Right atrium auricular region (tissue), 2 donors: ENCODE data around the gene TMEM233. TPM values are rescaled to one million over a fixed set of nuclear protein-coding genes. Genes with fewer than 3 reads are reported as not detected.
"Not testable (repeated sequence)": the region's sequence is repeated elsewhere in the genome, so short reads cannot be mapped to it uniquely, and the experiment has no call there.

Experiments
- DNase-seq: peaks from one replicate; pipeline ENCODE4 v3.0.0-alpha.2; 2019; ENCODE audit warnings: low spot score
- H3K27ac ChIP-seq, 2 donors: fragments of 200-600 bp; sonication (generic); 1 replicate in 1 of 2; 2 replicates in 1 of 2; pipeline ENCODE4 v1.5.1; 2016 to 2019
- H3K27me3 ChIP-seq, 2 donors: fragments of 200-600 bp; sonication (generic); one replicate each; pipeline versions ENCODE4 v1.5.1 to v1.6.0; 2017 to 2019
- H3K36me3 ChIP-seq: fragments of 200-600 bp; sonication (generic); one replicate; pipeline ENCODE4 v1.5.1; 2016
- H3K4me1 ChIP-seq, 2 donors: fragments of 200-600 bp; sonication (generic); one replicate each; pipeline versions ENCODE4 v1.5.1 to v1.6.0; 2017 to 2019
- H3K4me3 ChIP-seq, 2 donors: fragments of 200-600 bp; sonication (generic); 1 replicate in 1 of 2; 2 replicates in 1 of 2; pipeline ENCODE4 v1.5.1; 2017 to 2019; ENCODE audit warnings: mild to moderate bottlenecking in 1 of 2, moderate library complexity in 1 of 2
- H3K9me3 ChIP-seq, 2 donors: fragments of 200-600 bp; sonication (generic); one replicate each; pipeline ENCODE4 v1.5.1; 2019
- total RNA-seq, 2 donors: library from RNA; depleted of rRNA; stranded (reverse); fragments of >200 nt; gene quantifications; one replicate each; pipeline ENCODE4 v1.1.0, GENCODE V29; 2016
- TF ChIP-seq, protein P1 (sequence below), 2 donors: fragments of 200-600 bp; sonication (generic); IDR thresholded peaks; one replicate each; pipeline ENCODE4 v1.5.1; 2019; ENCODE audit warnings: antibody characterized with exemption in 2 of 2

Gene TMEM233
- total RNA-seq, 2 donors from 2014 or later = 0.11 to 0.28 TPM

- H3K4me1 ChIP-seq = no peaks in the 10 kb centered on the region
- H3K27me3 ChIP-seq = no peaks in the 10 kb centered on the region
- H3K36me3 ChIP-seq = no peaks in the 10 kb centered on the region
- no peak overlapping the region for H3K27ac ChIP-seq
- DNase-seq = no peak
- H3K4me3 ChIP-seq = no peak overlapping the region
- TF ChIP-seq, protein P1, sequence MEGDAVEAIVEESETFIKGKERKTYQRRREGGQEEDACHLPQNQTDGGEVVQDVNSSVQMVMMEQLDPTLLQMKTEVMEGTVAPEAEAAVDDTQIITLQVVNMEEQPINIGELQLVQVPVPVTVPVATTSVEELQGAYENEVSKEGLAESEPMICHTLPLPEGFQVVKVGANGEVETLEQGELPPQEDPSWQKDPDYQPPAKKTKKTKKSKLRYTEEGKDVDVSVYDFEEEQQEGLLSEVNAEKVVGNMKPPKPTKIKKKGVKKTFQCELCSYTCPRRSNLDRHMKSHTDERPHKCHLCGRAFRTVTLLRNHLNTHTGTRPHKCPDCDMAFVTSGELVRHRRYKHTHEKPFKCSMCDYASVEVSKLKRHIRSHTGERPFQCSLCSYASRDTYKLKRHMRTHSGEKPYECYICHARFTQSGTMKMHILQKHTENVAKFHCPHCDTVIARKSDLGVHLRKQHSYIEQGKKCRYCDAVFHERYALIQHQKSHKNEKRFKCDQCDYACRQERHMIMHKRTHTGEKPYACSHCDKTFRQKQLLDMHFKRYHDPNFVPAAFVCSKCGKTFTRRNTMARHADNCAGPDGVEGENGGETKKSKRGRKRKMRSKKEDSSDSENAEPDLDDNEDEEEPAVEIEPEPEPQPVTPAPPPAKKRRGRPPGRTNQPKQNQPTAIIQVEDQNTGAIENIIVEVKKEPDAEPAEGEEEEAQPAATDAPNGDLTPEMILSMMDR (IDR thresholded peaks at IDR 0.05) = peak in 1 of 2 donors; percentile 69
- H3K9me3 ChIP-seq = peaks cover 6 to 28% of the 10 kb centered on the region in 2 donors
Observed at GRCh38 chr12:119649202-119649808, 55.7 kb downstream of the TMEM233 start.

DNA sequence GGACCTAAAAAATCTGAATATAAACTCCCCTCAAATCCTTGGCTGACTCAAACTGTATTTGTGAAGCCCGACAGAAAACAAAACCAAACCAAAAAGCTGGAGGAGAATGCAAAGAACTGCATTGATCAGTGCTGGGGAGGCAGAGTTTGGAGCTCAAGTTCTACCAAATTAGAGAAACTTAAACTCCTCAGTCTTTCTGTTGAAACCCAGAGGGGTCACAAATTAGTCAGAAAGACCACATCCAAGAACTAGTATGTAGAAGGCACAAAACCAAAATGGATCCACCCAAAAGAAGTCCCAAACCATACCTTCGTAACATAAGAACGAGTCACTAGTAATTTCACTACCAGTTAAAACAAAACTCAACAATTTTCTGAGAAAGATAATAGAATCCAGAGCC is 59.1 kb downstream of the TMEM233 start:
- H3K4me1 ChIP-seq = no peaks in the 10 kb centered on the region
- peaks cover 6 to 28% of the 10 kb centered on the region in 2 donors for H3K9me3 ChIP-seq
- H3K27me3 ChIP-seq = no peaks in the 10 kb centered on the region
- no peak overlapping the region for H3K4me3 ChIP-seq
- no peaks in the 10 kb centered on the region for H3K36me3 ChIP-seq
- H3K27ac ChIP-seq = no peak overlapping the region
- no peak for DNase-seq
- TF ChIP-seq, protein P1 (IDR thresholded peaks at IDR 0.05) = no peak

GRCh38 chr12:119657001-119657400 is 63.4 kb downstream of the TMEM233 start:
- not testable (repeated sequence) for DNase-seq, H3K27ac ChIP-seq, H3K4me1 ChIP-seq, H3K4me3 ChIP-seq, H3K36me3 ChIP-seq, H3K27me3 ChIP-seq
- H3K9me3 ChIP-seq = peaks cover 6 to 22% of the 10 kb centered on the region in 2 donors

- H3K4me3 ChIP-seq, H3K27ac ChIP-seq, H3K4me1 ChIP-seq, H3K36me3 ChIP-seq, H3K27me3 ChIP-seq, DNase-seq: not testable (repeated sequence)
- TF ChIP-seq, protein P1 (IDR thresholded peaks at IDR 0.05) = peak in 1 of 2 donors; percentile 17
- H3K9me3 ChIP-seq = peaks cover 0 to 11% of the 10 kb centered on the region in 2 donors
Observed at GRCh38 chr12:119658166-119658565, 64.6 kb downstream of the TMEM233 start.

- H3K4me1 ChIP-seq = no peaks in the 10 kb centered on the region
- no peaks in the 10 kb centered on the region for H3K36me3 ChIP-seq
- DNase-seq = no peak
- H3K9me3 ChIP-seq = no peaks in the 10 kb centered on the region
- no peaks in the 10 kb centered on the region for H3K27me3 ChIP-seq
- no peak overlapping the region for H3K4me3 ChIP-seq
- no peak overlapping the region for H3K27ac ChIP-seq
- TF ChIP-seq, protein P1 (IDR thresholded peaks at IDR 0.05) = peak; percentile 84 to 87
Observed at GRCh38 chr12:119659289-119659897, 65.8 kb downstream of the TMEM233 start.

- no peaks in the 10 kb centered on the region for H3K27me3 ChIP-seq
- H3K4me3 ChIP-seq = no peak overlapping the region
- no peaks in the 10 kb centered on the region for H3K4me1 ChIP-seq
- no peak for DNase-seq
- no peaks in the 10 kb centered on the region for H3K9me3 ChIP-seq
- TF ChIP-seq, protein P1 (IDR thresholded peaks at IDR 0.05) = no peak
- no peak overlapping the region for H3K27ac ChIP-seq
- H3K36me3 ChIP-seq = no peaks in the 10 kb centered on the region
Observed at GRCh38 chr12:119660076-119660475, 66.5 kb downstream of the TMEM233 start.
